Endodermal cell (in vitro differentiated cells): Measurements from ENCODE around the gene HORMAD2. TPM values are rescaled to one million over a fixed set of nuclear protein-coding genes. Genes with fewer than 3 reads are reported as not detected.
A peak's percentile ranks its signal among the peaks of the same experiment; 100 is the strongest.

Experiments used
- DNase-seq: peaks from one replicate; pipeline ENCODE4 v3.0.0-alpha.2; 2017
- H3K27ac ChIP-seq: 2 replicates; pipeline ENCODE4 v1.5.1; 2013; ENCODE audit warnings: mild to moderate bottlenecking, low read depth, low read length, moderate library complexity
- H3K27me3 ChIP-seq: 2 replicates; pipeline ENCODE4 v1.6.1; 2013; ENCODE audit warnings: mild to moderate bottlenecking, low read length, moderate library complexity; ENCODE audit not compliant: insufficient read depth, control insufficient read depth, poor library complexity, severe bottlenecking
- H3K36me3 ChIP-seq: 2 replicates; pipeline ENCODE4 v1.7.0; 2013; ENCODE audit warnings: mild to moderate bottlenecking, low read length, moderate library complexity; ENCODE audit not compliant: control insufficient read depth, insufficient read depth
- H3K4me1 ChIP-seq: one replicate; pipeline ENCODE4 v1.7.0; 2013; ENCODE audit warnings: low read length; ENCODE audit not compliant: control insufficient read depth, insufficient read depth
- H3K4me3 ChIP-seq: 2 replicates; pipeline ENCODE4 v1.5.1; 2013; ENCODE audit warnings: mild to moderate bottlenecking, low read length, moderate library complexity
- H3K9ac ChIP-seq: 2 replicates; pipeline ENCODE4 v1.6.1; 2013; ENCODE audit warnings: mild to moderate bottlenecking, low read length, moderate library complexity; ENCODE audit not compliant: poor library complexity, severe bottlenecking; ENCODE audit errors: extremely low read depth
- H3K9me3 ChIP-seq: 2 replicates; pipeline ENCODE4 v1.6.1; 2013; ENCODE audit warnings: mild to moderate bottlenecking, low read length, moderate library complexity; ENCODE audit not compliant: control insufficient read depth
- H3K27ac Mint-ChIP-seq: 2 replicates; pipeline ENCODE4 v1.8.0; 2020; ENCODE audit warnings: mixed read lengths
- H3K27me3 Mint-ChIP-seq: 2 replicates; pipeline ENCODE4 v1.8.0; 2021; ENCODE audit warnings: mild to moderate bottlenecking, mixed read lengths; ENCODE audit not compliant: insufficient read depth
- H3K36me3 Mint-ChIP-seq: 2 replicates; pipeline ENCODE4 v1.8.0; 2020; ENCODE audit warnings: low read depth, mixed read lengths
- H3K4me1 Mint-ChIP-seq: 2 replicates; pipeline ENCODE4 v1.8.0; 2020; ENCODE audit warnings: mixed read lengths
- H3K4me3 Mint-ChIP-seq: 2 replicates; pipeline ENCODE4 v1.8.0; 2020; ENCODE audit warnings: mild to moderate bottlenecking, moderate library complexity, mixed read lengths
- H3K9me3 Mint-ChIP-seq: 2 replicates; pipeline ENCODE4 v1.8.0; 2020; ENCODE audit warnings: mild to moderate bottlenecking, mixed read lengths
- CTCF ChIP-seq: fragments of 200-600 bp; sonication (generic); conservative IDR thresholded peaks from 2 replicates; pipeline ENCODE4 v1.5.0; 2021; ENCODE audit warnings: antibody characterized with exemption, mild to moderate bottlenecking
- WGBS, 2 experiments: methylation state at CpG; one replicate each; pipeline versions ENCODE4 v1.1.5 to v1.1.7; 2013; ENCODE audit warnings: missing lambda C conversion rate in 2 of 2, mixed read lengths in 1 of 2; ENCODE audit not compliant: insufficient coverage in 1 of 2, insufficient read length in 1 of 2; 5-methylcytosine and 5-hydroxymethylcytosine counted together
- total RNA-seq, 2 donors: library from RNA; stranded (reverse); fragmentation: NEBNext Ultra II Directional in 1 of 2; extraction: Animal tissue kit (Norgen Biotek cat#: 25700) in 1 of 2; gene quantifications; 2 replicates in 1 of 2; 3 replicates in 1 of 2; pipeline ENCODE4 v1.2.1, GENCODE V29; 2021

The HORMAD2 gene
- total RNA-seq, 2 donors from 2014 or later, result 0.55 TPM; not detected in 1

- Mint-ChIP-seq H3K4me3 (no peak overlapping the region), H3K36me3 (peaks cover 2% of the 10 kb centered on the region), H3K9me3 (no peaks in the 10 kb centered on the region), H3K27me3 (no peaks in the 10 kb centered on the region), H3K27ac (no peak overlapping the region), H3K4me1 (no peaks in the 10 kb centered on the region)
- WGBS, 2 experiments, result 99 to 100% methylated on average over 2 to 3 of the region's 4 CpGs
- DNase-seq, result no peak
- Histone ChIP-seq H3K27ac (no peak overlapping the region), H3K27me3 (no peaks in the 10 kb centered on the region), H3K9ac (no peak overlapping the region), H3K9me3 (no peaks in the 10 kb centered on the region), H3K4me3 (no peak overlapping the region), H3K36me3 (no peaks in the 10 kb centered on the region), H3K4me1 (no peaks in the 10 kb centered on the region)
- TF ChIP-seq CTCF, result no peak
Measured at GRCh38 chr22:30044881-30045493, 35.3 kb upstream of the HORMAD2 start.

GRCh38 chr22:30045494-30045887, 34.8 kb upstream of the HORMAD2 start:
- Histone ChIP-seq H3K27me3 (no peaks in the 10 kb centered on the region), H3K9me3 (no peaks in the 10 kb centered on the region), H3K36me3 (no peaks in the 10 kb centered on the region), H3K4me3 (no peak overlapping the region), H3K27ac (no peak overlapping the region), H3K4me1 (no peaks in the 10 kb centered on the region), H3K9ac (no peak overlapping the region)
- peak; percentile 20 for DNase-seq
- no peak for TF ChIP-seq CTCF
- no peaks in the 10 kb centered on the region for H3K4me1 Mint-ChIP-seq
- WGBS, 2 experiments, result 80% methylated on average over 3 of the region's 4 CpGs; no CpG with 5 or more reads in 1 of the 2 experiments
- no peaks in the 10 kb centered on the region for H3K27me3 Mint-ChIP-seq
- peaks cover 6% of the 10 kb centered on the region for H3K36me3 Mint-ChIP-seq
- no peaks in the 10 kb centered on the region for H3K9me3 Mint-ChIP-seq
- H3K4me3 Mint-ChIP-seq, result no peak overlapping the region
- H3K27ac Mint-ChIP-seq, result no peak overlapping the region

- H3K4me1 ChIP-seq, result no peaks in the 10 kb centered on the region
- DNase-seq, result peak; percentile 22
- H3K9ac ChIP-seq, result no peak overlapping the region
- H3K27ac ChIP-seq, result no peak overlapping the region
- H3K9me3 ChIP-seq, result no peaks in the 10 kb centered on the region
- H3K36me3 Mint-ChIP-seq, result peaks cover 7% of the 10 kb centered on the region
- no peaks in the 10 kb centered on the region for H3K4me1 Mint-ChIP-seq
- no peak overlapping the region for H3K4me3 ChIP-seq
- H3K4me3 Mint-ChIP-seq, result no peak overlapping the region
- H3K27ac Mint-ChIP-seq, result no peak overlapping the region
- H3K36me3 ChIP-seq, result no peaks in the 10 kb centered on the region
- 93 to 96% methylated on average over 17 to 21 of the region's 21 CpGs for WGBS, 2 experiments
- H3K27me3 ChIP-seq, result no peaks in the 10 kb centered on the region
- H3K9me3 Mint-ChIP-seq, result no peaks in the 10 kb centered on the region
- no peak for TF ChIP-seq CTCF
- H3K27me3 Mint-ChIP-seq, result no peaks in the 10 kb centered on the region
Measured at GRCh38 chr22:30045901-30046715, 34.2 kb upstream of the HORMAD2 start.
